H1 (cell line): Measurements from ENCODE around the gene C3orf20. TPM values are rescaled to one million over a fixed set of nuclear protein-coding genes. Genes with fewer than 3 reads are reported as not detected.
"Not testable (repeated sequence)": the region's sequence is repeated elsewhere in the genome, so short reads cannot be mapped to it uniquely, and the experiment has no call there.

Experiments used
- CTCF ChIA-PET: fragments of 300-600 bp; sonication (Branson Sonifier 250); formaldehyde crosslinking; loops from one replicate; lab custom pipeline; 2021; ENCODE audit not compliant: partially characterized antibody; lab: Charles Lee
- POLR2A ChIA-PET: fragments of 300-600 bp; sonication (Branson Sonifier 250); formaldehyde crosslinking; loops from one replicate; lab custom pipeline; 2021; ENCODE audit warnings: inconsistent platforms; ENCODE audit not compliant: partially characterized antibody; lab: Charles Lee
- DNase-seq, 2 experiments: peaks; one replicate each; pipeline versions ENCODE4 v3.0.0 to v3.0.0-alpha.2; 2010 to 2022; ENCODE audit warnings: low spot score in 2 of 2, low read depth in 1 of 2, mixed read lengths in 1 of 2
- FAIRE-seq: peaks from 2 replicates; lab custom pipeline; 2011; peaks lifted over from hg19 to GRCh38; lab: Jason Lieb, UNC
- H2AFZ ChIP-seq: 2 replicates; pipeline ENCODE4 v1.8.1; 2012; ENCODE audit warnings: low read length, inconsistent platforms
- H2AK5ac ChIP-seq: 2 replicates; pipeline ENCODE4 v1.6.1; 2013; ENCODE audit warnings: low read depth, low read length
- H2BK120ac ChIP-seq: replicated peaks from 2 replicates; pipeline ENCODE3; 2013; ENCODE audit warnings: low read depth, low read length, inconsistent platforms
- H2BK12ac ChIP-seq: 2 replicates; pipeline ENCODE4 v1.6.1; 2013; ENCODE audit warnings: low read depth, low read length
- H2BK15ac ChIP-seq: 2 replicates; pipeline ENCODE4 v1.6.1; 2013; ENCODE audit warnings: low read length
- H2BK20ac ChIP-seq: 2 replicates; pipeline ENCODE4 v1.6.1; 2013; ENCODE audit warnings: low read length
- H2BK5ac ChIP-seq: 2 replicates; pipeline ENCODE4 v1.6.1; 2013; ENCODE audit warnings: low read depth, low read length
- H3K14ac ChIP-seq: 2 replicates; pipeline ENCODE4 v1.6.1; 2013; ENCODE audit warnings: inconsistent platforms; ENCODE audit not compliant: insufficient read length
- H3K18ac ChIP-seq: 2 replicates; pipeline ENCODE4 v1.6.1; 2013; ENCODE audit warnings: low read length; ENCODE audit errors: extremely low read depth
- H3K23ac ChIP-seq: 2 replicates; pipeline ENCODE4 v1.6.1; 2013; ENCODE audit warnings: inconsistent platforms; ENCODE audit not compliant: insufficient read length
- H3K23me2 ChIP-seq: 2 replicates; pipeline ENCODE4 v1.6.1; 2013; ENCODE audit warnings: low read depth, low read length
- H3K27ac ChIP-seq: 2 replicates; pipeline ENCODE4 v1.6.1; 2011; ENCODE audit warnings: low read depth, low read length, inconsistent platforms
- H3K27me3 ChIP-seq, 4 experiments: replicated peaks in 1 of 4; 1 replicate in 1 of 4; 2 replicates in 3 of 4; pipeline versions ENCODE4 v1.6.1 to v1.8.1; 2011 to 2013; ENCODE audit warnings: low read length in 3 of 4, mild to moderate bottlenecking in 3 of 4, inconsistent platforms in 2 of 4, mixed read lengths in 2 of 4, moderate library complexity in 1 of 4; ENCODE audit not compliant: control insufficient read depth in 3 of 4, insufficient read depth in 3 of 4; ENCODE audit errors: extremely low read depth in 1 of 4
- H3K36me3 ChIP-seq, 4 experiments: 2 replicates each; pipeline versions ENCODE4 v1.6.1 to v1.8.1; 2011 to 2013; ENCODE audit warnings: mild to moderate bottlenecking in 4 of 4, low read length in 3 of 4, moderate library complexity in 2 of 4, control low read depth in 1 of 4, inconsistent platforms in 1 of 4; ENCODE audit not compliant: insufficient read depth in 4 of 4, control insufficient read depth in 2 of 4
- H3K4ac ChIP-seq: replicated peaks from 2 replicates; pipeline ENCODE3; 2013; ENCODE audit warnings: low read length, low read depth, mixed read lengths, inconsistent platforms; ENCODE audit not compliant: insufficient read length
- H3K4me1 ChIP-seq, 4 experiments: replicated peaks in 1 of 4; 1 replicate in 1 of 4; 2 replicates in 3 of 4; pipeline versions ENCODE4 v1.6.1 to v1.8.1; 2011 to 2013; ENCODE audit warnings: low read length in 3 of 4, inconsistent platforms in 2 of 4, mixed read lengths in 1 of 4; ENCODE audit not compliant: insufficient read depth in 4 of 4, control insufficient read depth in 3 of 4
- H3K4me2 ChIP-seq, 2 experiments: 2 replicates each; pipeline versions ENCODE4 v1.6.1 to v1.8.1; 2011 to 2013; ENCODE audit warnings: low read depth in 2 of 2, low read length in 2 of 2, control low read depth in 1 of 2, inconsistent platforms in 1 of 2, mild to moderate bottlenecking in 1 of 2; ENCODE audit not compliant: insufficient read depth in 1 of 2
- H3K4me3 ChIP-seq, 4 experiments: fragments of 200-600, 300-600 bp in 1 of 4; sonication (generic), shearing (Covaris generic), sonication (Bioruptor Twin) in 1 of 4; 2 replicates each; pipeline versions ENCODE4 v1.5.1 to v1.8.1; 2011 to 2016; ENCODE audit warnings: low read length in 4 of 4, low read depth in 3 of 4, control low read depth in 2 of 4, inconsistent platforms in 2 of 4, mild to moderate bottlenecking in 2 of 4, mixed read lengths in 1 of 4, moderate library complexity in 1 of 4; ENCODE audit not compliant: insufficient read depth in 2 of 4; ENCODE audit errors: extremely low read depth in 1 of 4
- H3K56ac ChIP-seq: replicated peaks from 2 replicates; pipeline ENCODE3; 2013; ENCODE audit warnings: low read depth, mild to moderate bottlenecking, mixed read lengths, low read length, inconsistent platforms; ENCODE audit not compliant: insufficient read length
- H3K79me1 ChIP-seq: 2 replicates; pipeline ENCODE4 v1.6.1; 2013; ENCODE audit warnings: low read depth, low read length, control low read depth
- H3K79me2 ChIP-seq, 2 experiments: 2 replicates each; pipeline versions ENCODE4 v1.6.1 to v1.8.1; 2012 to 2013; ENCODE audit warnings: low read length in 2 of 2, mild to moderate bottlenecking in 2 of 2, inconsistent platforms in 1 of 2; ENCODE audit not compliant: insufficient read depth in 2 of 2, control insufficient read depth in 1 of 2
- H3K9ac ChIP-seq, 4 experiments: replicated peaks in 1 of 4; 1 replicate in 1 of 4; 2 replicates in 3 of 4; pipeline versions ENCODE4 v1.6.1 to v1.8.1; 2011 to 2013; ENCODE audit warnings: low read depth in 3 of 4, low read length in 3 of 4, control low read depth in 2 of 4, mild to moderate bottlenecking in 2 of 4, moderate library complexity in 2 of 4, inconsistent platforms in 1 of 4; ENCODE audit errors: extremely low read depth in 1 of 4
- H3K9me3 ChIP-seq, 2 experiments: 2 replicates each; pipeline versions ENCODE4 v1.6.1 to v1.8.1; 2012 to 2013; ENCODE audit warnings: mild to moderate bottlenecking in 2 of 2, moderate library complexity in 2 of 2, control low read depth in 1 of 2, inconsistent platforms in 1 of 2, low read depth in 1 of 2, low read length in 1 of 2, mixed read lengths in 1 of 2; ENCODE audit not compliant: insufficient read depth in 2 of 2
- H4K20me1 ChIP-seq, 2 experiments: replicated peaks in 1 of 2; 2 replicates each; pipeline versions ENCODE3 to v1.8.1; 2011 to 2013; ENCODE audit warnings: inconsistent platforms in 2 of 2, low read length in 2 of 2, mild to moderate bottlenecking in 1 of 2; ENCODE audit not compliant: insufficient read depth in 2 of 2, control insufficient read depth in 1 of 2
- H4K5ac ChIP-seq: 2 replicates; pipeline ENCODE4 v1.6.1; 2013; ENCODE audit warnings: low read length, low read depth, mixed read lengths, inconsistent platforms; ENCODE audit not compliant: insufficient read length
- H4K8ac ChIP-seq: 2 replicates; pipeline ENCODE4 v1.8.0; 2013; ENCODE audit warnings: mild to moderate bottlenecking, moderate library complexity, low read length, inconsistent platforms; ENCODE audit not compliant: insufficient read depth; ENCODE audit errors: extremely low read depth
- H4K91ac ChIP-seq: replicated peaks from 2 replicates; pipeline ENCODE3; 2013; ENCODE audit warnings: low read length, mixed read lengths, inconsistent platforms; ENCODE audit not compliant: insufficient read length
- TAF1 ChIP-seq: IDR thresholded peaks from 2 replicates; pipeline ENCODE4 v1.6.1; 2011; ENCODE audit warnings: mild to moderate bottlenecking, low read depth, low read length
- WGBS, 2 experiments: shearing (Covaris generic) in 1 of 2; methylation state at CpG; one replicate each; pipeline versions ENCODE4 v1.1.6 to v1.1.7; 2013 to 2015; ENCODE audit warnings: low lambda C conversion rate in 2 of 2, mixed read lengths in 2 of 2, inconsistent platforms in 1 of 2, low coverage in 1 of 2, missing lambda C conversion rate in 1 of 2; ENCODE audit not compliant: insufficient replicate concordance in 2 of 2, insufficient coverage in 1 of 2, insufficient read length in 1 of 2; ENCODE audit errors: extremely low coverage in 1 of 2, missing lambda C conversion rate in 1 of 2; 5-methylcytosine and 5-hydroxymethylcytosine counted together
- polyA plus RNA-seq, 7 experiments: library from polyadenylated mRNA; depleted of rRNA in 3 of 7; stranded (reverse) in 5 of 7; unstranded in 2 of 7; fragments of >200 nt in 5 of 7; fragments of 200-250 nt in 2 of 7; gene quantifications; 1 replicate in 5 of 7; 2 replicates in 1 of 7; 4 replicates in 1 of 7; pipeline versions ENCODE4 v1.2.1 to v1.2.3, GENCODE V29; 2011 to 2013; ENCODE audit warnings: missing spikeins in 2 of 7, mixed read lengths in 2 of 7
- total RNA-seq: library from RNA; stranded (reverse); fragmentation: NEBNext Ultra II Directional; extraction: Animal tissue kit (Norgen Biotek cat#: 25700); gene quantifications from 2 replicates; pipeline ENCODE4 v1.2.1, GENCODE V29; 2021

C3orf20 gene
- total and polyA plus RNA-seq, 2 of the 8 experiments (the other 6 are each of a cell fraction or from before 2014, with no cell fraction given) = not detected

DNA sequence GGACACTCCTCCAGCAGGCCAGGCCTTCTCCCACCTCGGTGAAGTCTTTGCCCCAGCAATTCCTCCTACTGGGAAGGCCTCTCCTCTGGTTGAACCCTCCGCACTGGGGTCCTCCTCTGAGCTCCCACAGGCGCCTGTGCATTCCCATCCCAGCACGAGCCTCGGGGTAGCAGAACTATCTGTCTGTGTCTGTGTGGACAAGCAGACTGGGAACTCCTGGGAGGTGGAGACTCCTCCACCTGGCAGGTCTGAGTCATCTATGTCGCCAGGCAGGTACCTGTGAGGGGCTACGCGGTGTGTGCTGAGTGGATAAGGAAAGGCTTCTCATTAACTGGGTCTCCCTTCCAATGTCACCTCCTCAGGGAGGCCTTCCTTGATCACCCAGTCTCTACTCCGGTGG lies 134.7 kb downstream of the C3orf20 start:
- ChIA-PET POLR2A (interaction anchor here (0.9 kb wide), 1 partner anchor 18 kb away, joined by 3 read pairs; no protein-coding TSS in a partner anchor), CTCF (interaction anchor here (1.1 kb wide), 1 partner anchor 54 kb away, joined by 3 read pairs; no protein-coding TSS in a partner anchor)
- TF ChIP-seq TAF1 = 0 out of 2 replicates have a peak, but pooled peaks have one; percentile 3
- DNase-seq, H4K91ac ChIP-seq, H3K36me3 ChIP-seq, H3K23ac ChIP-seq, H3K27ac ChIP-seq, H3K56ac ChIP-seq, H4K8ac ChIP-seq, H3K14ac ChIP-seq, FAIRE-seq, H4K5ac ChIP-seq, H3K4me1 ChIP-seq, H3K9me3 ChIP-seq, H2BK20ac ChIP-seq, H3K79me1 ChIP-seq, H2BK120ac ChIP-seq, H2BK5ac ChIP-seq, H2BK15ac ChIP-seq, H3K9ac ChIP-seq, H3K79me2 ChIP-seq, H2AK5ac ChIP-seq, H4K20me1 ChIP-seq, H3K4ac ChIP-seq, H3K18ac ChIP-seq: not testable (repeated sequence)
- peak overlapping the region; percentile 82; the same call in 1 of the 2 replicates for H2BK12ac ChIP-seq
- H3K4me2 ChIP-seq = peak overlapping the region; percentile 71 to 91
- peaks cover 7 to 45% (median 37%) of the 10 kb centered on the region in 4 experiments for H3K27me3 ChIP-seq
- H3K23me2 ChIP-seq = peaks cover 19% of the 10 kb centered on the region; the same call in 1 of the 2 replicates
- H3K4me3 ChIP-seq = peak overlapping the region; percentile 50 to 68 (median 58)
- 54% methylated on average over 7 of the region's 9 CpGs; no CpG with 5 or more reads in 1 of the 2 experiments for WGBS, 2 experiments
- H2AFZ ChIP-seq = peak overlapping the region; percentile 94
